Measurements from ENCODE around the gene EPS15. TPM values are rescaled to one million over a fixed set of nuclear protein-coding genes. Genes with fewer than 3 reads are reported as not detected.
"Not testable (repeated sequence)": the region's sequence is repeated elsewhere in the genome, so short reads cannot be mapped to it uniquely, and the experiment has no call there.

The EPS15 gene
- total and polyA plus RNA-seq, 2 experiments from 2014 or later, result 26.9 to 41.1 TPM

- Histone ChIP-seq H3K4me2 (ENCODE audit: unreplicated experiment) (no peak overlapping the region), H3K4me3 (no peak overlapping the region), H3K9ac (no peak overlapping the region), H3K27me3 (replicated peaks; ENCODE audit: insufficient read depth) (no peaks in the 10 kb centered on the region), H3K9me2 (ENCODE audit: insufficient read depth) (no peaks in the 10 kb centered on the region), H3F3A (ENCODE audit: insufficient read depth) (no peaks in the 10 kb centered on the region), H3K4me1 (ENCODE audit: insufficient read depth) (no peaks in the 10 kb centered on the region), H3K79me2 (ENCODE audit: insufficient read depth) (peaks cover 93% of the 10 kb centered on the region), H2AFZ (no peak overlapping the region), H3K9me3 (ENCODE audit: low read depth) (no peaks in the 10 kb centered on the region), H3K27ac (no peak overlapping the region), H4K20me1 (ENCODE audit: insufficient read depth) (no peaks in the 10 kb centered on the region), H3K36me3 (ENCODE audit: low read depth) (no peaks in the 10 kb centered on the region)
- TF ChIP-seq EZH2 (IDR thresholded peaks at IDR 0.05; ENCODE audit: insufficient read depth, poor library complexity, severe bottlenecking) (no peak), EZH2phosphoT487 (IDR thresholded peaks at IDR 0.05; ENCODE audit: insufficient read depth, low read depth) (no peak)
- in situ Hi-C loops (cut with MboI), result no loop called here
- WGBS, 2 experiments (ENCODE audit: low coverage in 1 of 2, low lambda C conversion rate in 2 of 2, missing lambda C conversion rate in 2 of 2), result 58 to 67% methylated on average over 1 of the region's 1 CpG
- no peak for DNase-seq
Observed at GRCh38 chr1:51487628-51488027, 31.4 kb downstream of the EPS15 start.

- no peak overlapping the region for H3K9ac ChIP-seq
- H2AFZ ChIP-seq, result no peak overlapping the region
- TF ChIP-seq EZH2 (IDR thresholded peaks at IDR 0.05; ENCODE audit: insufficient read depth, poor library complexity, severe bottlenecking), result no peak
- no peak for TF ChIP-seq EZH2phosphoT487 (IDR thresholded peaks at IDR 0.05; ENCODE audit: insufficient read depth, low read depth)
- no peaks in the 10 kb centered on the region for H3K36me3 ChIP-seq (ENCODE audit: low read depth)
- H3K4me2 ChIP-seq (ENCODE audit: unreplicated experiment), result no peak overlapping the region
- no peaks in the 10 kb centered on the region for H3F3A ChIP-seq (ENCODE audit: insufficient read depth)
- no peak overlapping the region for H3K4me3 ChIP-seq
- DNase-seq, result peak; percentile 6
- no peaks in the 10 kb centered on the region for H3K4me1 ChIP-seq (ENCODE audit: insufficient read depth)
- H3K79me2 ChIP-seq (ENCODE audit: insufficient read depth), result peaks cover 89% of the 10 kb centered on the region
- H3K27ac ChIP-seq, result no peak overlapping the region
- H3K9me3 ChIP-seq (ENCODE audit: low read depth), result no peaks in the 10 kb centered on the region
- in situ Hi-C loops (cut with MboI), result no loop called here
- H3K9me2 ChIP-seq (ENCODE audit: insufficient read depth), result no peaks in the 10 kb centered on the region
- H3K27me3 ChIP-seq (replicated peaks; ENCODE audit: insufficient read depth), result no peaks in the 10 kb centered on the region
- H4K20me1 ChIP-seq (ENCODE audit: insufficient read depth), result no peaks in the 10 kb centered on the region
Observed at GRCh38 chr1:51484591-51484990, 34.5 kb downstream of the EPS15 start.

- no peaks in the 10 kb centered on the region for H3K4me1 ChIP-seq (ENCODE audit: insufficient read depth)
- no peaks in the 10 kb centered on the region for H3K9me3 ChIP-seq (ENCODE audit: low read depth)
- H3K36me3 ChIP-seq (ENCODE audit: low read depth), result peaks cover 3% of the 10 kb centered on the region; the same call in 1 of the 2 replicates
- H3K27ac ChIP-seq, result no peak overlapping the region
- H2AFZ ChIP-seq, result no peak overlapping the region
- no peaks in the 10 kb centered on the region for H3K9me2 ChIP-seq (ENCODE audit: insufficient read depth)
- peaks cover 77% of the 10 kb centered on the region for H3K79me2 ChIP-seq (ENCODE audit: insufficient read depth)
- TF ChIP-seq EZH2 (IDR thresholded peaks at IDR 0.05; ENCODE audit: insufficient read depth, poor library complexity, severe bottlenecking) (no peak), EZH2phosphoT487 (IDR thresholded peaks at IDR 0.05; ENCODE audit: insufficient read depth, low read depth) (no peak)
- no peaks in the 10 kb centered on the region for H4K20me1 ChIP-seq (ENCODE audit: insufficient read depth)
- no peak overlapping the region for H3K4me3 ChIP-seq
- DNase-seq, result peak; percentile 37
- no peak overlapping the region for H3K9ac ChIP-seq
- H3K27me3 ChIP-seq (replicated peaks; ENCODE audit: insufficient read depth), result no peaks in the 10 kb centered on the region
- H3K4me2 ChIP-seq (ENCODE audit: unreplicated experiment), result no peak overlapping the region
- 50 to 51% methylated on average over 4 of the region's 4 CpGs for WGBS, 2 experiments (ENCODE audit: low coverage in 1 of 2, low lambda C conversion rate in 2 of 2, missing lambda C conversion rate in 2 of 2)
- H3F3A ChIP-seq (ENCODE audit: insufficient read depth), result no peaks in the 10 kb centered on the region
- in situ Hi-C loops (cut with MboI), result no loop called here
Observed at GRCh38 chr1:51482881-51483280, 36.2 kb downstream of the EPS15 start.

GRCh38 chr1:51474832-51475620 is 44.0 kb downstream of the EPS15 start:
- H3K9ac ChIP-seq; H3F3A ChIP-seq (ENCODE audit: insufficient read depth); in situ Hi-C loops (cut with MboI); H3K4me1 ChIP-seq (ENCODE audit: insufficient read depth); H3K27ac ChIP-seq; DNase-seq; H3K27me3 ChIP-seq (replicated peaks; ENCODE audit: insufficient read depth); H3K9me2 ChIP-seq (ENCODE audit: insufficient read depth); H3K9me3 ChIP-seq (ENCODE audit: low read depth); H3K4me2 ChIP-seq (ENCODE audit: unreplicated experiment); H2AFZ ChIP-seq; H4K20me1 ChIP-seq (ENCODE audit: insufficient read depth); H3K4me3 ChIP-seq; H3K79me2 ChIP-seq (ENCODE audit: insufficient read depth): not testable (repeated sequence)
- H3K36me3 ChIP-seq (ENCODE audit: low read depth), result peaks cover 13% of the 10 kb centered on the region
- WGBS, 2 experiments (ENCODE audit: low coverage in 1 of 2, low lambda C conversion rate in 2 of 2, missing lambda C conversion rate in 2 of 2), result 97 to 99% methylated on average over 9 of the region's 9 CpGs

All from GM23248 (cell line).